GM20000 (cell line): ENCODE measurements around the gene TLK2.
"Not testable (repeated sequence)": the region's sequence is repeated elsewhere in the genome, so short reads cannot be mapped to it uniquely, and the experiment has no call there.

Experiments used
- DNase-seq: peaks from one replicate; pipeline ENCODE4 v3.0.0; 2012; ENCODE audit warnings: low spot score
- CTCF ChIP-seq: IDR thresholded peaks from 2 replicates; pipeline ENCODE4 v1.5.1; 2012; ENCODE audit warnings: mild to moderate bottlenecking, control low read depth; ENCODE audit errors: extremely low read depth, missing control alignments

The TLK2 gene

GRCh38 chr17:62588109-62588508 lies 109.5 kb downstream of the TLK2 start:
- no peak for DNase-seq
- no peak for TF ChIP-seq CTCF

- DNase-seq = no peak
- TF ChIP-seq CTCF = no peak
Observed at GRCh38 chr17:62591333-62591732, 112.7 kb downstream of the TLK2 start.

- not testable (repeated sequence) for DNase-seq
Observed at GRCh38 chr17:62591822-62592221, 113.2 kb downstream of the TLK2 start.

- no peak for DNase-seq
- TF ChIP-seq CTCF = no peak
Observed at GRCh38 chr17:62592341-62593099, 113.9 kb downstream of the TLK2 start.

- TF ChIP-seq CTCF = no peak
- DNase-seq = no peak
Observed at GRCh38 chr17:62595484-62595883, 116.9 kb downstream of the TLK2 start.

GRCh38 chr17:62596662-62597061 lies 118.0 kb downstream of the TLK2 start:
- DNase-seq = no peak
- TF ChIP-seq CTCF = no peak

GRCh38 chr17:62597150-62597549 lies 118.5 kb downstream of the TLK2 start:
- TF ChIP-seq CTCF = no peak

GRCh38 chr17:62597920-62598319 lies 119.3 kb downstream of the TLK2 start:
- TF ChIP-seq CTCF = no peak
- DNase-seq = no peak

More at GRCh38 chr17:62597150-62597549, 118.5 kb downstream of the TLK2 start:
- DNase-seq = no peak
